Nephron progenitor cell (in vitro differentiated cells): ENCODE results near the gene RNF144A.

Experiments
- DNase-seq: peaks from one replicate; pipeline ENCODE4 v3.0.0; 2021
- H3K27ac Mint-ChIP-seq: 2 replicates; pipeline ENCODE4 v1.8.0; 2021; ENCODE audit warnings: mild to moderate bottlenecking, moderate library complexity, mixed read lengths
- H3K27me3 Mint-ChIP-seq: 2 replicates; pipeline ENCODE4 v1.8.0; 2021; ENCODE audit warnings: mild to moderate bottlenecking, low read depth, mixed read lengths; ENCODE audit not compliant: poor library complexity
- H3K36me3 Mint-ChIP-seq: 2 replicates; pipeline ENCODE4 v1.8.0; 2021; ENCODE audit warnings: low read depth, mixed read lengths
- H3K4me1 Mint-ChIP-seq: 2 replicates; pipeline ENCODE4 v1.8.0; 2021; ENCODE audit warnings: mixed read lengths
- H3K4me3 Mint-ChIP-seq: 2 replicates; pipeline ENCODE4 v1.8.0; 2021; ENCODE audit warnings: mild to moderate bottlenecking, moderate library complexity, mixed read lengths
- H3K9me3 Mint-ChIP-seq: 2 replicates; pipeline ENCODE4 v1.8.0; 2021; ENCODE audit warnings: mild to moderate bottlenecking, moderate library complexity, mixed read lengths
- CTCF ChIP-seq: fragments of 200-600 bp; sonication (generic); IDR thresholded peaks from 2 replicates; pipeline ENCODE4 v1.5.0; 2021; ENCODE audit warnings: antibody characterized with exemption

The RNF144A gene

GRCh38 chr2:6968319-6969100, 51.3 kb downstream of the RNF144A start:
- TF ChIP-seq CTCF: no peak
- peak overlapping the region; percentile 39 for H3K27ac Mint-ChIP-seq
- H3K4me1 Mint-ChIP-seq: peaks cover 14% of the 10 kb centered on the region
- peaks cover 2% of the 10 kb centered on the region for H3K27me3 Mint-ChIP-seq
- H3K4me3 Mint-ChIP-seq: no peak overlapping the region
- no peak for DNase-seq
- peaks cover 73% of the 10 kb centered on the region for H3K36me3 Mint-ChIP-seq
- H3K9me3 Mint-ChIP-seq: peaks cover 5% of the 10 kb centered on the region

GRCh38 chr2:6970551-6970950, 53.3 kb downstream of the RNF144A start:
- H3K4me3 Mint-ChIP-seq: no peak overlapping the region
- no peaks in the 10 kb centered on the region for H3K9me3 Mint-ChIP-seq
- TF ChIP-seq CTCF: no peak
- H3K36me3 Mint-ChIP-seq: peaks cover 74% of the 10 kb centered on the region
- H3K27ac Mint-ChIP-seq: no peak overlapping the region
- H3K27me3 Mint-ChIP-seq: peaks cover 2% of the 10 kb centered on the region
- H3K4me1 Mint-ChIP-seq: peaks cover 14% of the 10 kb centered on the region
- DNase-seq: no peak

- TF ChIP-seq CTCF: no peak
- Mint-ChIP-seq H3K4me3 (no peak overlapping the region), H3K9me3 (no peaks in the 10 kb centered on the region), H3K4me1 (peaks cover 14% of the 10 kb centered on the region), H3K27ac (peak overlapping the region; percentile 34), H3K27me3 (peaks cover 2% of the 10 kb centered on the region), H3K36me3 (peaks cover 76% of the 10 kb centered on the region)
- no peak for DNase-seq
These were observed 53.8 kb downstream of the RNF144A start for GRCh38 chr2:6970976-6971480.

GRCh38 chr2:6971502-6971901, 54.3 kb downstream of the RNF144A start:
- Mint-ChIP-seq H3K4me3 (no peak overlapping the region), H3K9me3 (no peaks in the 10 kb centered on the region), H3K27me3 (peaks cover 2% of the 10 kb centered on the region), H3K4me1 (peaks cover 14% of the 10 kb centered on the region), H3K36me3 (peaks cover 79% of the 10 kb centered on the region), H3K27ac (peak overlapping the region; percentile 12)
- no peak for TF ChIP-seq CTCF
- DNase-seq: no peak

- no peaks in the 10 kb centered on the region for H3K9me3 Mint-ChIP-seq
- H3K4me3 Mint-ChIP-seq: no peak overlapping the region
- H3K36me3 Mint-ChIP-seq: peaks cover 74% of the 10 kb centered on the region
- H3K27ac Mint-ChIP-seq: peak overlapping the region; percentile 96
- H3K27me3 Mint-ChIP-seq: no peaks in the 10 kb centered on the region
- DNase-seq: no peak
- no peak for TF ChIP-seq CTCF
- peaks cover 14% of the 10 kb centered on the region for H3K4me1 Mint-ChIP-seq
These were observed 55.0 kb downstream of the RNF144A start for GRCh38 chr2:6972067-6972710.
